Suprapubic skin (tissue), 4 donors: ENCODE data around the gene CNDP1.

ENCODE experiments used
- CTCF ChIP-seq, 2 donors: fragments of 200-600 bp in 1 of 2; fragments of 450-650 bp in 1 of 2; sonication (generic) in 1 of 2; IDR thresholded peaks; one replicate each; pipeline ENCODE4 v1.5.1; 2016 to 2019; ENCODE audit warnings: antibody characterized with exemption in 2 of 2, mild to moderate bottlenecking in 1 of 2, moderate library complexity in 1 of 2
- EP300 ChIP-seq: sonication (generic); formaldehyde crosslinking; IDR thresholded peaks from one replicate; pipeline ENCODE4 v1.6.1; 2017; ENCODE audit warnings: antibody characterized with exemption
- POLR2A ChIP-seq, 2 donors: fragments of 450-650 bp; IDR thresholded peaks; one replicate each; pipeline ENCODE4 v1.6.1; 2017; ENCODE audit warnings: antibody characterized with exemption in 2 of 2, mild to moderate bottlenecking in 2 of 2, moderate library complexity in 2 of 2
- POLR2AphosphoS5 ChIP-seq, 3 donors: sonication (generic); formaldehyde crosslinking; IDR thresholded peaks; one replicate each; pipeline ENCODE4 v1.6.1; 2017; ENCODE audit warnings: antibody characterized with exemption in 3 of 3

- TF ChIP-seq EP300 (no peak), POLR2A (IDR thresholded peaks at IDR 0.05) (no peak), CTCF (IDR thresholded peaks at IDR 0.05) (no peak), POLR2AphosphoS5 (IDR thresholded peaks at IDR 0.05) (no peak)
Observed at GRCh38 chr18:74500372-74500771, 33.9 kb upstream of the CNDP1 start.
